Measurements from ENCODE around the gene PGBD4. TPM values are rescaled to one million over a fixed set of nuclear protein-coding genes. Genes with fewer than 3 reads are reported as not detected.

PGBD4 gene
- polyA plus RNA-seq, 3 donors = 0.38 to 0.93 (median 0.58) TPM

GRCh38 chr15:34065941-34066340 lies 35.9 kb upstream of the PGBD4 start:
- no peak overlapping the region for H3K4me3 Mint-ChIP-seq
- TF ChIP-seq CTCF (IDR thresholded peaks at IDR 0.05) = no peak
- Histone ChIP-seq H3K9me3 (replicated peaks in 1 of 2; ENCODE audit: control insufficient read depth in 1 of 2, insufficient read depth in 1 of 2, low read length in 2 of 2) (no peaks in the 10 kb centered on the region), H3K4me2 (replicated peaks; ENCODE audit: extremely low read depth, low read length, poor library complexity, severe bottlenecking) (no peak overlapping the region), H3K27me3 (ENCODE audit: control insufficient read depth in 2 of 2, insufficient read depth in 2 of 2, low read length in 2 of 2) (no peaks in the 10 kb centered on the region), H3K36me3 (replicated peaks in 1 of 2; ENCODE audit: control insufficient read depth in 1 of 2, insufficient read depth in 2 of 2, low read length in 2 of 2) (no peaks in the 10 kb centered on the region), H2AFZ (ENCODE audit: insufficient read depth, low read depth, low read length, poor library complexity, severe bottlenecking) (no peak overlapping the region), H3K79me2 (ENCODE audit: insufficient read depth, low read length) (no peaks in the 10 kb centered on the region), H3K4me1 (ENCODE audit: control insufficient read depth in 1 of 2, insufficient read depth in 2 of 2, low read length in 2 of 2) (no peaks in the 10 kb centered on the region), H3K9ac (ENCODE audit: insufficient read depth, low read length, poor library complexity, severe bottlenecking) (no peak overlapping the region), H3K4me3 (replicated peaks in 1 of 3; ENCODE audit: low read depth in 2 of 3, low read length in 3 of 3) (no peak overlapping the region), H4K20me1 (ENCODE audit: insufficient read depth, low read length) (no peaks in the 10 kb centered on the region), H3K27ac (ENCODE audit: low read depth in 1 of 2, low read length in 2 of 2) (no peak overlapping the region)
- peaks cover 3% of the 10 kb centered on the region for H3K4me1 Mint-ChIP-seq
- intact Hi-C loops (cut with micrococcal nuclease) = loop anchor here in 1 of 2 donors (10.0 kb wide), 1 partner anchor 519 kb away; the partner anchor contains the start of gene GOLGA8B
- DNase-seq = no peak
- peaks cover 0 to 4% (median 0%) of the 10 kb centered on the region in 3 donors for H3K27me3 Mint-ChIP-seq (ENCODE audit: low read depth in 3 of 3)
- H3K27ac Mint-ChIP-seq = no peak overlapping the region
- H3K36me3 Mint-ChIP-seq = no peaks in the 10 kb centered on the region
- no peaks in the 10 kb centered on the region for H3K9me3 Mint-ChIP-seq
- WGBS (ENCODE audit: insufficient coverage) = 89% methylated on average over 7 of the region's 8 CpGs

GRCh38 chr15:34070003-34070402 lies 31.9 kb upstream of the PGBD4 start:
- Mint-ChIP-seq H3K36me3 (no peaks in the 10 kb centered on the region), H3K9me3 (peaks cover 0 to 10% (median 6%) of the 10 kb centered on the region in 7 donors), H3K4me3 (no peak overlapping the region), H3K27ac (no peak overlapping the region), H3K4me1 (no peaks in the 10 kb centered on the region), H3K27me3 (ENCODE audit: low read depth in 3 of 3) (peaks cover 0 to 4% (median 0%) of the 10 kb centered on the region in 3 donors)
- no peak overlapping the region for H3K27ac ChIP-seq (ENCODE audit: low read depth in 1 of 2, low read length in 2 of 2)
- H3K79me2 ChIP-seq (ENCODE audit: insufficient read depth, low read length) = no peaks in the 10 kb centered on the region
- H3K4me3 ChIP-seq (replicated peaks in 1 of 3; ENCODE audit: low read depth in 2 of 3, low read length in 3 of 3) = no peak overlapping the region
- no peak overlapping the region for H3K4me2 ChIP-seq (replicated peaks; ENCODE audit: extremely low read depth, low read length, poor library complexity, severe bottlenecking)
- DNase-seq = no peak
- H3K36me3 ChIP-seq (replicated peaks in 1 of 2; ENCODE audit: control insufficient read depth in 1 of 2, insufficient read depth in 2 of 2, low read length in 2 of 2) = no peaks in the 10 kb centered on the region
- intact Hi-C loops (cut with micrococcal nuclease) = no loop called here
- no peaks in the 10 kb centered on the region for H3K27me3 ChIP-seq (ENCODE audit: control insufficient read depth in 2 of 2, insufficient read depth in 2 of 2, low read length in 2 of 2)
- H3K4me1 ChIP-seq (ENCODE audit: control insufficient read depth in 1 of 2, insufficient read depth in 2 of 2, low read length in 2 of 2) = no peaks in the 10 kb centered on the region
- no peaks in the 10 kb centered on the region for H4K20me1 ChIP-seq (ENCODE audit: insufficient read depth, low read length)
- no peak overlapping the region for H2AFZ ChIP-seq (ENCODE audit: insufficient read depth, low read depth, low read length, poor library complexity, severe bottlenecking)
- no peak overlapping the region for H3K9ac ChIP-seq (ENCODE audit: insufficient read depth, low read length, poor library complexity, severe bottlenecking)
- no peak for TF ChIP-seq CTCF (IDR thresholded peaks at IDR 0.05)
- no CpG with 5 or more reads among the region's 6 CpGs for WGBS (ENCODE audit: insufficient coverage)
- H3K9me3 ChIP-seq (replicated peaks in 1 of 2; ENCODE audit: control insufficient read depth in 1 of 2, insufficient read depth in 1 of 2, low read length in 2 of 2) = peaks cover under 1 to 4% of the 10 kb centered on the region in 2 donors
